GM18498 (cell line): ENCODE data around the gene CHST11.
A peak's percentile ranks its signal among the peaks of the same experiment; 100 is the strongest.

Experiments used
- ATAC-seq: cut with Tn5 transposase; IDR thresholded peaks from one replicate; pipeline ENCODE4 v1.9.1; 2021; ENCODE audit warnings: mild to moderate bottlenecking, moderate library complexity; ENCODE audit not compliant: unreplicated experiment

The CHST11 gene

GRCh38 chr12:104427547-104427938 lies 29.2 kb upstream of the CHST11 start:
- ATAC-seq = no peak

- no peak for ATAC-seq
Measured at GRCh38 chr12:104433061-104433460, 23.7 kb upstream of the CHST11 start.

GRCh38 chr12:104434129-104434528 lies 22.6 kb upstream of the CHST11 start:
- ATAC-seq = no peak

- no peak for ATAC-seq
Measured at GRCh38 chr12:104435175-104435574, 21.6 kb upstream of the CHST11 start.

- no peak for ATAC-seq
Measured at GRCh38 chr12:104435765-104436164, 21.0 kb upstream of the CHST11 start.

GRCh38 chr12:104436790-104437189 lies 20.0 kb upstream of the CHST11 start:
- ATAC-seq = no peak

GRCh38 chr12:104438134-104438533 lies 18.6 kb upstream of the CHST11 start:
- no peak for ATAC-seq

- no peak for ATAC-seq
Measured at GRCh38 chr12:104439137-104439536, 17.6 kb upstream of the CHST11 start.

- ATAC-seq = no peak
Measured at GRCh38 chr12:104443008-104443407, 13.7 kb upstream of the CHST11 start.

GRCh38 chr12:104446646-104447421 lies 9.9 kb upstream of the CHST11 start:
- no peak for ATAC-seq

- no peak for ATAC-seq
Measured at GRCh38 chr12:104448031-104448430, 8.7 kb upstream of the CHST11 start.

- ATAC-seq = no peak
Measured at GRCh38 chr12:104448451-104448850, 8.3 kb upstream of the CHST11 start.

GRCh38 chr12:104450700-104451099 lies 6.0 kb upstream of the CHST11 start:
- no peak for ATAC-seq

GRCh38 chr12:104452087-104452486 lies 4.7 kb upstream of the CHST11 start:
- ATAC-seq = no peak

GRCh38 chr12:104453133-104453532 lies 3.6 kb upstream of the CHST11 start:
- no peak for ATAC-seq

GRCh38 chr12:104454997-104455396 lies 1.8 kb upstream of the CHST11 start:
- no peak for ATAC-seq

- ATAC-seq = no peak
Measured at GRCh38 chr12:104455578-104456416, 951 bp upstream of the CHST11 start.

GRCh38 chr12:104456950-104457745 lies 400 bp downstream of the CHST11 start:
- ATAC-seq = peak; percentile 33

- ATAC-seq = no peak
Measured at GRCh38 chr12:104457746-104458693, 1.3 kb downstream of the CHST11 start.

- ATAC-seq = no peak
Measured at GRCh38 chr12:104458694-104459367, 2.1 kb downstream of the CHST11 start.
